GM12892 (cell line): Measurements from ENCODE around the gene PPP2CA.
"Not testable (repeated sequence)": the region's sequence is repeated elsewhere in the genome, so short reads cannot be mapped to it uniquely, and the experiment has no call there.

Source experiments
- POLR2A ChIP-seq: IDR thresholded peaks from 2 replicates; pipeline ENCODE4 v1.6.1; 2011; ENCODE audit warnings: low read depth, low read length, control low read depth
- POLR2AphosphoS5 ChIP-seq: IDR thresholded peaks from 2 replicates; pipeline ENCODE4 v1.6.1; 2011; ENCODE audit warnings: low read depth, low read length, control low read depth
- TAF1 ChIP-seq: IDR thresholded peaks from 2 replicates; pipeline ENCODE4 v1.6.1; 2011; ENCODE audit warnings: low read depth, mild to moderate bottlenecking, control low read depth, low read length, borderline replicate concordance

DNA sequence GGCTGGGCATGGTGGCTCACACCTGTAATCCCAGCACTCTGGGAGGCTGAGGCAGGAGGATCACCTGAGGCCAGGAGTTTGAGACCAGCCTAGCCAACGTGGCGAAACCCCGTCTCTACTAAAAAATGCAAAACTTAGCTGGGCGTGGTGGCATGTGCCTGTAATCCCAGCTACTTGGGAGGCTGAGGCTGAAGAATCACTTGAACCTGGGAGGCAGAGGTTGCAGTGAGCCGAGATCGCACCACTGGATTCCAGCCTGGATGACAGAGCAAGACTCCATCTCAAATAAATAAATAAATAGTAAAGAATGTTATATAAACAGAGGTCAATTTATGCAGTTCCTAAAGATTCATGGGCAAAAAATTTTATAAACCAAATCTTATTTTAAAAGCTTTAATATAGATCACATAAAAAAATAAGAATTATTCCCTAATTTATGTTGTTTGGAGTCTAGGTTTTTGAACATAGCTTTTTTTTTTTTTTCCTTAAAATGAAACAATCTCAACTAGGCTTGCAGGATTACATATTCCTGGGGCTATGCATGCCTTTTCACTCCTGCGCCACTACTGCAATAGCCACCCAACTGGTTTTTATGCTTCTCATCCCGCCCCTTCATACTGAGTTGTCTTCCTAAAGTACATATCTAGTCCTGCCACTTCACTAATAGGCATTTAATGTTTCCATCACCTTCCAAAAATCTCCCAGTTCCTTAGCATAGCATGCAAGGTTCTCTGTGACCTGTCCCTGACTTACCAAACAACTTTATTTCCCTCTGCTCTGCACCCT, 27.7 kb upstream of the PPP2CA start:
- TF ChIP-seq POLR2AphosphoS5, TAF1, POLR2A: not testable (repeated sequence)
